Right lobe of liver (tissue), 6 donors: ENCODE measurements around the gene CLIC5. TPM values are rescaled to one million over a fixed set of nuclear protein-coding genes. Genes with fewer than 3 reads are reported as not detected.
A peak's percentile ranks its signal among the peaks of the same experiment; 100 is the strongest.

ENCODE experiments used
- ATAC-seq, 4 donors: fragments of 200-7000 bp; cut with Tn5 transposase; one replicate each; pipeline ENCODE4 v1.9.1; 2020; ENCODE audit warnings: mild to moderate bottlenecking in 4 of 4, moderate library complexity in 4 of 4
- DNase-seq, 3 donors: peaks; one replicate each; pipeline ENCODE4 v3.0.0-alpha.2; 2020
- H3K27ac ChIP-seq, 3 donors: fragments of 200-600 bp; one replicate each; pipeline ENCODE4 v1.8.0; 2022
- H3K27me3 ChIP-seq, 2 donors: fragments of 200-600 bp; one replicate each; pipeline ENCODE4 v1.8.0; 2022
- H3K36me3 ChIP-seq, 4 donors: fragments of 200-600 bp; sonication (generic) in 1 of 4; one replicate each; pipeline versions ENCODE4 v1.5.1 to v1.8.0; 2017 to 2022; ENCODE audit warnings: control low read depth in 1 of 4
- H3K4me1 ChIP-seq, 4 donors: fragments of 200-600 bp; sonication (generic) in 1 of 4; one replicate each; pipeline versions ENCODE4 v1.5.1 to v1.8.0; 2017 to 2022; ENCODE audit warnings: control low read depth in 1 of 4
- H3K4me3 ChIP-seq, 3 donors: fragments of 200-600 bp; one replicate each; pipeline ENCODE4 v1.8.0; 2022
- H3K9me3 ChIP-seq, 4 donors: fragments of 200-600 bp; sonication (generic) in 1 of 4; one replicate each; pipeline versions ENCODE4 v1.5.1 to v1.8.0; 2017 to 2022; ENCODE audit warnings: control low read depth in 1 of 4
- CTCF ChIP-seq, 4 donors: fragments of 200-600 bp in 3 of 4; fragments of 450-650 bp in 1 of 4; IDR thresholded peaks; one replicate each; pipeline versions ENCODE4 v1.5.1 to v1.8.0; 2016 to 2022; ENCODE audit warnings: antibody characterized with exemption in 4 of 4, mild to moderate bottlenecking in 2 of 4
- POLR2A ChIP-seq: fragments of 450-650 bp; IDR thresholded peaks from one replicate; pipeline ENCODE4 v1.6.1; 2017; ENCODE audit warnings: antibody characterized with exemption, mild to moderate bottlenecking
- WGBS: methylation state at CpG from one replicate; pipeline ENCODE4 v1.1.6; 2018; ENCODE audit warnings: low coverage, low lambda C conversion rate; ENCODE audit not compliant: insufficient coverage; ENCODE audit errors: missing lambda C conversion rate; 5-methylcytosine and 5-hydroxymethylcytosine counted together
- intact Hi-C, 2 donors: fragments of 100-400 bp; cut with DNase I; formaldehyde crosslinking; loops; one replicate each; pipeline versions ENCODE4 v1.11.2 to v1.14.1; 2022
- total RNA-seq, 6 experiments: library from RNA; depleted of rRNA in 2 of 6; stranded (reverse); fragments of >200 nt in 2 of 6; fragmentation: NEBNext Ultra II Directional in 3 of 6; extraction: Animal tissue kit (Norgen Biotek cat#: 25700) in 3 of 6; gene quantifications; one replicate each; pipeline versions ENCODE4 v1.1.0 to v1.2.4, GENCODE V29; 2016 to 2023
- donor health status: DM: no; HTN: yes; CAD: no.
- donor health status: DM: no; HTN: no; CAD: no.
- donor health status: DM: no; HTN: no; CAD: no.
- donor health status: DM: no; HTN: yes; CAD: no.
- donor health status: DM: no; HTN: yes; CAD: no.

CLIC5 gene
- total RNA-seq, 6 experiments from 2014 or later, result 0.18 to 0.42 (median 0.29) TPM

- Histone ChIP-seq H3K27me3 (peaks cover 0 to 13% of the 10 kb centered on the region in 2 donors), H3K27ac (no peak overlapping the region), H3K9me3 (no peaks in the 10 kb centered on the region), H3K36me3 (no peaks in the 10 kb centered on the region), H3K4me1 (peaks cover 0 to 3% (median 0%) of the 10 kb centered on the region in 4 donors), H3K4me3 (no peak overlapping the region)
- intact Hi-C loops, result no loop called here
- DNase-seq (no peak), ATAC-seq (no peak)
- WGBS, result 89% methylated on average over 1 of the region's 1 CpG
- TF ChIP-seq CTCF (IDR thresholded peaks at IDR 0.05) (no peak), POLR2A (no peak)
These were observed 2.8 kb downstream of the CLIC5 start for GRCh38 chr6:46012834-46013233.

GRCh38 chr6:46011188-46012085, 4.2 kb downstream of the CLIC5 start:
- no peak for TF ChIP-seq POLR2A
- TF ChIP-seq CTCF (IDR thresholded peaks at IDR 0.05), result no peak
- Histone ChIP-seq H3K36me3 (no peaks in the 10 kb centered on the region), H3K4me3 (no peak overlapping the region), H3K27me3 (peaks cover 0 to 8% of the 10 kb centered on the region in 2 donors), H3K9me3 (no peaks in the 10 kb centered on the region), H3K27ac (peak overlapping the region in 1 of 3 donors; percentile 18), H3K4me1 (peaks cover 0 to 3% (median 0%) of the 10 kb centered on the region in 4 donors)
- DNase-seq, result no peak
- ATAC-seq, result peak; percentile 31 to 50 (median 37)
- 63% methylated on average over 7 of the region's 8 CpGs for WGBS
- intact Hi-C loops, result no loop called here

- no peak overlapping the region for H3K4me3 ChIP-seq
- TF ChIP-seq POLR2A, result no peak
- TF ChIP-seq CTCF (IDR thresholded peaks at IDR 0.05), result no peak
- H3K27ac ChIP-seq, result no peak overlapping the region
- no peaks in the 10 kb centered on the region for H3K36me3 ChIP-seq
- intact Hi-C loops, result no loop called here
- H3K9me3 ChIP-seq, result no peaks in the 10 kb centered on the region
- no peak for DNase-seq
- H3K4me1 ChIP-seq, result peaks cover 0 to 3% (median 0%) of the 10 kb centered on the region in 4 donors
- WGBS, result 58% methylated on average over 2 of the region's 5 CpGs
- no peak for ATAC-seq
- H3K27me3 ChIP-seq, result peaks cover 0 to 5% of the 10 kb centered on the region in 2 donors
These were observed 4.9 kb downstream of the CLIC5 start for GRCh38 chr6:46010771-46011170.

DNA sequence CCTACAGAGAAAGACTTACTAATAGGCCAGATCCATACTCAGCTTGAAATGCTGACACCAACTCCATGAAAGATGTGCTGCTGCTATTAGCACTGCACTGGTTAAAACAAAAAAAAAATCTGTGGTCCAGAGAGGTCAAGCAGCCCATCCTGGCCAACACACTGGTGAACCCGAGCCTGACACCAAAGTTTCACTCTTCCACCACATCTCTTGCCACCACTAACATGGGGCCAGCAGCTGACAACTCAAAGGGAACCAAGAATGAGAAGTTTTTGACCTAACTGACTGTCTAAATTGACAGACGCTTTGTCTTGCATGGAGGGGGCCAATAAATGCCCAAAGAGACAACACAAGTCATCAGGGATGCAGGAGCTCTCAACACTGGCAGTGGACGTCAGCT, 5.4 kb downstream of the CLIC5 start:
- DNase-seq, result no peak
- Histone ChIP-seq H3K27me3 (peaks cover 0 to 2% of the 10 kb centered on the region in 2 donors), H3K27ac (no peak overlapping the region), H3K36me3 (no peaks in the 10 kb centered on the region), H3K4me1 (peaks cover 0 to under 1% (median 0%) of the 10 kb centered on the region in 4 donors), H3K9me3 (no peaks in the 10 kb centered on the region), H3K4me3 (no peak overlapping the region)
- WGBS, result 67% methylated on average over 1 of the region's 3 CpGs
- ATAC-seq, result no peak
- TF ChIP-seq POLR2A (no peak), CTCF (IDR thresholded peaks at IDR 0.05) (no peak)
- intact Hi-C loops, result no loop called here
